Heart left ventricle (tissue), 13 donors: ENCODE results near the gene PPP1R9A.

Source experiments
- POLR2A ChIP-seq, 2 donors: fragments of 450-650 bp; IDR thresholded peaks; one replicate each; pipeline ENCODE4 v1.6.1; 2017; ENCODE audit warnings: antibody characterized with exemption in 2 of 2, mild to moderate bottlenecking in 2 of 2, moderate library complexity in 2 of 2
- TF ChIP-seq, protein P1 (sequence below), 12 donors: fragments of 200-600 bp; sonication (generic) in 4 of 12; IDR thresholded peaks; one replicate each; pipeline versions ENCODE4 v1.5.0 to v1.8.0; 2018 to 2022; ENCODE audit warnings: antibody characterized with exemption in 12 of 12, mild to moderate bottlenecking in 5 of 12
- donor health status: ischemic (EF 13 %, LVEDD 7.1; RV severe dilation, severe dysfunction).
- donor health status: DM: no; HTN: yes; CAD: no.
- donor health status: DM: no; HTN: no; CAD: no.
- donor health status: ischemic (EF 25% LVEDD 6.9; RV normal size, moderate dysfunction).
- donor health status: ischemic (EF 25% LVEDD 5.7; RV mildly dilated, moderate dysfunction).
- donor health status: ischemic (EF 35%, LVEDD 5.7; RV mildly dilated, moderate dysfunction).
- donor health status: nonischemic (EF 11% LVEDD 7.7; RV severe dilation, severe dysfunction).
- donor health status: DM: yes; HTN: yes; CAD: no.
- donor health status: PGD.
- donor health status: ischemic (EF 29% LVEDD 5.4; RV normal size, mild dysfunction).
- donor health status: nonischemic (EF 23%, LVEDD 6.1; RV moderate dilation, normal function).

DNA sequence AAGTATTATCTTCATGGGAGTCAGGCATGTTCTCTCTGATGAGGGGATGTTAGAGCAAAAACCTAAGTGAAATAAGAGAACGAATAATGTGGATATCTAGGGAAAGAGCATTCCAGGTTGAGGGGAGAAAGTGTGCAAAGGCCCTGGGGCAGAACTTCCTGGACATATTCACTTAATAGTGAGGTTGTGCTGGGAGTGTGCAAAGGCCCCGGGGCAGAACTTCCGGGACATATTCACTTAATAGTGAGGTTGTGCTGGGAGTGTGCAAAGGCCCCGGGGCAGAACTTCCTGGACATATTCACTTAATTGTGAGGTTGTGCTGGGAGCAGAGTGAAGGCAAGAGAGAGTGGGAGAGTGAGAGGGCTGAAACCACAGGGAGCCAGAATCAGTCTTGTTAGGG lies 405.2 kb downstream of the PPP1R9A start:
- TF ChIP-seq, protein P1, sequence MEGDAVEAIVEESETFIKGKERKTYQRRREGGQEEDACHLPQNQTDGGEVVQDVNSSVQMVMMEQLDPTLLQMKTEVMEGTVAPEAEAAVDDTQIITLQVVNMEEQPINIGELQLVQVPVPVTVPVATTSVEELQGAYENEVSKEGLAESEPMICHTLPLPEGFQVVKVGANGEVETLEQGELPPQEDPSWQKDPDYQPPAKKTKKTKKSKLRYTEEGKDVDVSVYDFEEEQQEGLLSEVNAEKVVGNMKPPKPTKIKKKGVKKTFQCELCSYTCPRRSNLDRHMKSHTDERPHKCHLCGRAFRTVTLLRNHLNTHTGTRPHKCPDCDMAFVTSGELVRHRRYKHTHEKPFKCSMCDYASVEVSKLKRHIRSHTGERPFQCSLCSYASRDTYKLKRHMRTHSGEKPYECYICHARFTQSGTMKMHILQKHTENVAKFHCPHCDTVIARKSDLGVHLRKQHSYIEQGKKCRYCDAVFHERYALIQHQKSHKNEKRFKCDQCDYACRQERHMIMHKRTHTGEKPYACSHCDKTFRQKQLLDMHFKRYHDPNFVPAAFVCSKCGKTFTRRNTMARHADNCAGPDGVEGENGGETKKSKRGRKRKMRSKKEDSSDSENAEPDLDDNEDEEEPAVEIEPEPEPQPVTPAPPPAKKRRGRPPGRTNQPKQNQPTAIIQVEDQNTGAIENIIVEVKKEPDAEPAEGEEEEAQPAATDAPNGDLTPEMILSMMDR (IDR thresholded peaks at IDR 0.05): no peak
- TF ChIP-seq POLR2A (IDR thresholded peaks at IDR 0.05): no peak
